Fibroblast of lung (primary cell): ENCODE results near the gene PRTN3. TPM values are rescaled to one million over a fixed set of nuclear protein-coding genes. Genes with fewer than 3 reads are reported as not detected.
"Not testable (repeated sequence)": the region's sequence is repeated elsewhere in the genome, so short reads cannot be mapped to it uniquely, and the experiment has no call there.

Experiments
- DNase-seq, 2 donors: peaks; one replicate each; pipeline versions ENCODE4 v3.0.0 to v3.0.0-alpha.2; 2010; ENCODE audit warnings: low read depth in 2 of 2
- H2AFZ ChIP-seq: 2 replicates; pipeline ENCODE4 v1.5.1; 2012; ENCODE audit warnings: low read length, control low read depth, inconsistent platforms
- H3K27ac ChIP-seq: 2 replicates; pipeline ENCODE4 v1.5.1; 2011; ENCODE audit warnings: low read length, control low read depth; ENCODE audit not compliant: insufficient read depth
- H3K27me3 ChIP-seq: 2 replicates; pipeline ENCODE4 v1.5.1; 2011; ENCODE audit warnings: mild to moderate bottlenecking, low read length; ENCODE audit not compliant: control insufficient read depth, insufficient read depth
- H3K36me3 ChIP-seq: 2 replicates; pipeline ENCODE4 v1.5.1; 2011; ENCODE audit warnings: low read length; ENCODE audit not compliant: control insufficient read depth, insufficient read depth
- H3K4me1 ChIP-seq: 2 replicates; pipeline ENCODE4 v1.5.1; 2011; ENCODE audit warnings: low read length; ENCODE audit not compliant: control insufficient read depth, insufficient read depth; ENCODE audit errors: extremely low read depth
- H3K4me2 ChIP-seq: 2 replicates; pipeline ENCODE4 v1.5.1; 2011; ENCODE audit warnings: low read length, control low read depth; ENCODE audit not compliant: insufficient read depth; ENCODE audit errors: extremely low read depth
- H3K4me3 ChIP-seq, 4 experiments: fragments of 200-600 bp in 1 of 4; sonication (generic) in 1 of 4; replicated peaks in 1 of 4; 2 replicates each; pipeline ENCODE4 v1.5.1; 2011 to 2016; ENCODE audit warnings: low read length in 4 of 4, low read depth in 3 of 4, mild to moderate bottlenecking in 3 of 4, control low read depth in 2 of 4, inconsistent platforms in 1 of 4, mixed read lengths in 1 of 4; ENCODE audit not compliant: insufficient read depth in 1 of 4; ENCODE audit errors: control extremely low read depth in 1 of 4
- H3K79me2 ChIP-seq: 2 replicates; pipeline ENCODE4 v1.5.1; 2012; ENCODE audit warnings: mild to moderate bottlenecking, low read length, inconsistent platforms; ENCODE audit not compliant: control insufficient read depth, insufficient read depth
- H3K9ac ChIP-seq: 2 replicates; pipeline ENCODE4 v1.5.1; 2011; ENCODE audit warnings: mild to moderate bottlenecking, low read length, control low read depth; ENCODE audit not compliant: insufficient read depth
- H3K9me3 ChIP-seq: 2 replicates; pipeline ENCODE4 v1.5.1; 2012; ENCODE audit warnings: low read depth, low read length; ENCODE audit not compliant: control insufficient read depth, insufficient read depth
- H4K20me1 ChIP-seq: 2 replicates; pipeline ENCODE4 v1.5.1; 2011; ENCODE audit warnings: low read length; ENCODE audit not compliant: control insufficient read depth, insufficient read depth; ENCODE audit errors: extremely low read depth
- CTCF ChIP-seq, 2 donors: IDR thresholded peaks in 1 of 2; conservative IDR thresholded peaks in 1 of 2; 1 replicate in 1 of 2; 2 replicates in 1 of 2; pipeline ENCODE4 v1.5.1; 2011 to 2012; ENCODE audit warnings: low read length in 2 of 2, control low read depth in 1 of 2, inconsistent platforms in 1 of 2, low read depth in 1 of 2, mild to moderate bottlenecking in 1 of 2
- EZH2 ChIP-seq: IDR thresholded peaks from 2 replicates; pipeline ENCODE4 v1.5.1; 2012; ENCODE audit warnings: low read length, control low read depth, mild to moderate bottlenecking; ENCODE audit errors: missing control alignments
- polyA plus RNA-seq, 2 donors: library from polyadenylated mRNA; depleted of rRNA in 1 of 2; stranded (reverse) in 1 of 2; unstranded in 1 of 2; fragments of >200 nt; gene quantifications; 2 replicates each; pipeline ENCODE4 v1.2.1, GENCODE V29; 2011 to 2012; ENCODE audit warnings: missing spikeins in 1 of 2
- total RNA-seq: library from RNA; depleted of rRNA; stranded (reverse); fragments of >200 nt; gene quantifications from 2 replicates; pipeline ENCODE4 v1.2.1, GENCODE V29; 2014

The PRTN3 gene
- total and polyA plus RNA-seq, 2 donors (not counting 1 experiment from before 2014, with no cell fraction given) = not detected

GRCh38 chr19:889662-890295 lies 49.0 kb downstream of the PRTN3 start:
- TF ChIP-seq EZH2 (no peak), CTCF (conservative IDR thresholded peaks at IDR 0.05 in 1 of 2, IDR thresholded peaks at IDR 0.05 in 1 of 2; ENCODE audit: low read depth in 1 of 2, low read length in 2 of 2) (no peak)
- Histone ChIP-seq H3K27ac (no peak overlapping the region), H3K79me2 (peaks cover 14% of the 10 kb centered on the region), H3K4me1 (no peaks in the 10 kb centered on the region), H3K9me3 (no peaks in the 10 kb centered on the region), H3K4me3 (no peak overlapping the region), H2AFZ (no peak overlapping the region), H4K20me1 (no peaks in the 10 kb centered on the region), H3K36me3 (peaks cover 29% of the 10 kb centered on the region), H3K9ac (no peak overlapping the region), H3K4me2 (no peak overlapping the region), H3K27me3 (no peaks in the 10 kb centered on the region)
- no peak for DNase-seq

GRCh38 chr19:890831-891230 lies 50.0 kb downstream of the PRTN3 start:
- no peak overlapping the region for H3K4me3 ChIP-seq
- H3K9me3 ChIP-seq = no peaks in the 10 kb centered on the region
- TF ChIP-seq CTCF (conservative IDR thresholded peaks at IDR 0.05 in 1 of 2, IDR thresholded peaks at IDR 0.05 in 1 of 2; ENCODE audit: low read depth in 1 of 2, low read length in 2 of 2) = no peak
- no peak for TF ChIP-seq EZH2

GRCh38 chr19:891421-892200 lies 50.8 kb downstream of the PRTN3 start:
- not testable (repeated sequence) for H3K9me3 ChIP-seq, H2AFZ ChIP-seq, DNase-seq, H3K27me3 ChIP-seq, H4K20me1 ChIP-seq, H3K4me1 ChIP-seq
- Histone ChIP-seq H3K4me2 (peak overlapping the region; percentile 59), H3K9ac (peak overlapping the region; percentile 53), H3K4me3 (peak overlapping the region; percentile 67 to 85 (median 78)), H3K36me3 (peaks cover 17% of the 10 kb centered on the region), H3K79me2 (peaks cover 14% of the 10 kb centered on the region), H3K27ac (peak overlapping the region; percentile 44)

More at GRCh38 chr19:890831-891230, 50.0 kb downstream of the PRTN3 start:
- no peaks in the 10 kb centered on the region for H3K27me3 ChIP-seq
- peaks cover 24% of the 10 kb centered on the region for H3K36me3 ChIP-seq
- no peak overlapping the region for H3K9ac ChIP-seq
- no peaks in the 10 kb centered on the region for H4K20me1 ChIP-seq
- H3K4me1 ChIP-seq = no peaks in the 10 kb centered on the region
- peaks cover 14% of the 10 kb centered on the region for H3K79me2 ChIP-seq
- no peak for DNase-seq
- no peak overlapping the region for H2AFZ ChIP-seq
- no peak overlapping the region for H3K4me2 ChIP-seq
- H3K27ac ChIP-seq = no peak overlapping the region
